ENCODE data around the gene OR9I1. TPM values are rescaled to one million over a fixed set of nuclear protein-coding genes. Genes with fewer than 3 reads are reported as not detected.
A peak's percentile ranks its signal among the peaks of the same experiment; 100 is the strongest.

OR9I1 gene
- total RNA-seq, 1 experiment from 2014 or later: not detected

DNA sequence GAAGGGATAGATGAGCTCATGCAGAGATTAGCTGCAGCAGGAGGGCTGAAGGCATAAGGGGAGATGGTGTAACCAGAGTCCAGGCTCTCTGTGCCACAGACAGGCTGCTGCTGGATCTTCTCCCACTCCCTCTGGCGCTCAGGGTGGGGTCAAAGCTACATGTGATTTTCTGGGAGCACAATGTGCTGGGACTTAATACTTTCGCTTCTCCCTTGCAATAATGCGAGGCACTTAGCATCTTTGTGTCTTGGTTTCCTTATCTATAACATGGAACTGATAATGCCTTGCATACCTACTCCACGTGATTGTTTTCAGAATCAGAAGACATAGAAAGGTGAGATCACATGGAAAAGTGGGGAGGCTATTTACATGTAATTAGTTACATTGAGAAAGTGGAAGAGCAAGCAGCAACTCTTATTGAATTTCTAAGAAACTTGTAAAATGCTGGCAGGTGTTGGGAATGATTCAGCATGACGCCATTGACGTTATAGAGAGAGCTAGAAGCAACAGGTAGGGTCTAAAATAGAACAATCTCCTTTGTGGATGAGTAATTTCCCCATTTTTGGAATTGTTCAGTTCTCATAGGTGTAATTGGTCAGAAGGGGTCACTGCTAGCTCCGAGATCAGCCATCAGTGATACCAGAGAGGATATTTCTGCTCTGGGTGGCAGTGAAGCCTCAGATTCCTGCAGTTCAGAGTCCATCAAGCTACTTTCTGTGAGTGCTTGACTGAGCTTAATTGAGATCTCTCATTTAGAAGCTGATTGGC, 8.2 kb upstream of the OR9I1 start:
- Mint-ChIP-seq H3K27ac (ENCODE audit: low read depth, unreplicated experiment) (no peak overlapping the region), H3K27me3 (ENCODE audit: insufficient read depth, unreplicated experiment) (no peaks in the 10 kb centered on the region), H3K4me3 (ENCODE audit: unreplicated experiment) (no peak overlapping the region), H3K36me3 (ENCODE audit: insufficient read depth, unreplicated experiment) (no peaks in the 10 kb centered on the region), H3K4me1 (ENCODE audit: insufficient read depth, unreplicated experiment) (peaks cover 10% of the 10 kb centered on the region), H3K9me3 (ENCODE audit: unreplicated experiment) (no peaks in the 10 kb centered on the region)
- TF ChIP-seq, protein P1, sequence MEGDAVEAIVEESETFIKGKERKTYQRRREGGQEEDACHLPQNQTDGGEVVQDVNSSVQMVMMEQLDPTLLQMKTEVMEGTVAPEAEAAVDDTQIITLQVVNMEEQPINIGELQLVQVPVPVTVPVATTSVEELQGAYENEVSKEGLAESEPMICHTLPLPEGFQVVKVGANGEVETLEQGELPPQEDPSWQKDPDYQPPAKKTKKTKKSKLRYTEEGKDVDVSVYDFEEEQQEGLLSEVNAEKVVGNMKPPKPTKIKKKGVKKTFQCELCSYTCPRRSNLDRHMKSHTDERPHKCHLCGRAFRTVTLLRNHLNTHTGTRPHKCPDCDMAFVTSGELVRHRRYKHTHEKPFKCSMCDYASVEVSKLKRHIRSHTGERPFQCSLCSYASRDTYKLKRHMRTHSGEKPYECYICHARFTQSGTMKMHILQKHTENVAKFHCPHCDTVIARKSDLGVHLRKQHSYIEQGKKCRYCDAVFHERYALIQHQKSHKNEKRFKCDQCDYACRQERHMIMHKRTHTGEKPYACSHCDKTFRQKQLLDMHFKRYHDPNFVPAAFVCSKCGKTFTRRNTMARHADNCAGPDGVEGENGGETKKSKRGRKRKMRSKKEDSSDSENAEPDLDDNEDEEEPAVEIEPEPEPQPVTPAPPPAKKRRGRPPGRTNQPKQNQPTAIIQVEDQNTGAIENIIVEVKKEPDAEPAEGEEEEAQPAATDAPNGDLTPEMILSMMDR (IDR thresholded peaks at IDR 0.05; ENCODE audit: unreplicated experiment): no peak
- ChIA-PET POLR2A (interaction anchor here (0.6 to 0.8 kb wide), 3 partner anchors 228 to 231 kb away, joined by 3 to 5 read pairs (median 4); no protein-coding TSS in a partner anchor), CTCF (interaction anchor here (0.8 kb wide), 1 partner anchor 153 kb away, joined by 3 read pairs; no protein-coding TSS in a partner anchor)
- intact Hi-C loops (cut with micrococcal nuclease): no loop called here
- no TSS peak for BruUV-seq (replicated peaks)
- DNase-seq (ENCODE audit: unreplicated experiment): peak; percentile 51

DNA sequence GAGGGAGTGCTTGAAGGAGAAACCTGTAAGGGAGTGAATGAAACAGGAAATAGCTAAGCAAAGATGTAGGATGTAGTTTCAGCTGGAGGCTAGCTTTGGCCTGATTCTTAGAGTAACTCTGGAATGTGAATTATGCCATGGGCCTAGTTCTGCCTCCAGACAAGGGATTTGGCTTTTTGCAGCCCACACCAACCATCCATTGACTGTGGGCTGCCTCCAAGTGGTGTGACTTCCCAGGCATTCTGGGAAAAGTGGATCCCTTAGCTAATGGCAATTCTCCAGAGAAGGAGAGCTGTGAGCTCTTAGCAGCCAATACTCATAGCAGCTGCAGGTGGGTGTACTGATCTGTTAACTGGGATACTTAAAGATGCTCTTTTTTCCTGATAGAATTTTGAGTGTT, 2.0 kb upstream of the OR9I1 start:
- intact Hi-C loops (cut with micrococcal nuclease): no loop called here
- BruUV-seq (replicated peaks): no TSS peak
- Mint-ChIP-seq H3K27me3 (ENCODE audit: insufficient read depth, unreplicated experiment) (no peaks in the 10 kb centered on the region), H3K4me3 (ENCODE audit: unreplicated experiment) (no peak overlapping the region), H3K9me3 (ENCODE audit: unreplicated experiment) (no peaks in the 10 kb centered on the region), H3K36me3 (ENCODE audit: insufficient read depth, unreplicated experiment) (no peaks in the 10 kb centered on the region), H3K4me1 (ENCODE audit: insufficient read depth, unreplicated experiment) (no peaks in the 10 kb centered on the region), H3K27ac (ENCODE audit: low read depth, unreplicated experiment) (no peak overlapping the region)
- ChIA-PET POLR2A (no interaction called here), CTCF (interaction anchor here (0.6 to 2.2 kb wide), 3 partner anchors 159 to 992 kb away, joined by 3 to 6 read pairs (median 3); no protein-coding TSS in a partner anchor)
- TF ChIP-seq, protein P1 (IDR thresholded peaks at IDR 0.05; ENCODE audit: unreplicated experiment): no peak
- DNase-seq (ENCODE audit: unreplicated experiment): no peak

DNA sequence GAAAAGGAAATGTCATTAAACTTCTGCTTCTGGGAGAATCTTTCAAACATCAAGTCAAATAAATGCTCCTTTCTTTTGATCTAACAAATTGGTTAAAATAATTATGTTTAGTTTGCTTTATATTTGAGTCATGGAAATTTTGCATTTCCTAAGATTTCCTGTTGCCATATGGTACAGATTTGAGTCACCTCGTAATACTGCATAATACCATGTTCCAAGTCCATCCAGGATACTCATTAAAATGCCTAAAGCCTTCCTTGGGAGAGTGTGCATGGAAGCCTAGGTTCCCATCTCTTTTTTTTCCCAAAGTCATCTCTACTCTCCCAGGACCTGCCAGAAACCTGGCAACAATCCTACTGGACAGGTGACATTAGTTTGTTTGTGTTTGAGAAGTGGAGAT, 4.2 kb downstream of the OR9I1 start:
- no peaks in the 10 kb centered on the region for H3K4me1 Mint-ChIP-seq (ENCODE audit: insufficient read depth, unreplicated experiment)
- BruUV-seq (replicated peaks): no TSS peak
- intact Hi-C loops (cut with micrococcal nuclease): no loop called here
- ChIA-PET POLR2A (interaction anchor here (0.6 kb wide), 1 partner anchor 165 kb away, joined by 4 read pairs; no protein-coding TSS in a partner anchor), CTCF (no interaction called here)
- no peak overlapping the region for H3K4me3 Mint-ChIP-seq (ENCODE audit: unreplicated experiment)
- H3K27me3 Mint-ChIP-seq (ENCODE audit: insufficient read depth, unreplicated experiment): no peaks in the 10 kb centered on the region
- H3K36me3 Mint-ChIP-seq (ENCODE audit: insufficient read depth, unreplicated experiment): no peaks in the 10 kb centered on the region
- TF ChIP-seq, protein P1 (IDR thresholded peaks at IDR 0.05; ENCODE audit: unreplicated experiment): no peak
- H3K9me3 Mint-ChIP-seq (ENCODE audit: unreplicated experiment): peaks cover 5% of the 10 kb centered on the region
- DNase-seq (ENCODE audit: unreplicated experiment): no peak
- no peak overlapping the region for H3K27ac Mint-ChIP-seq (ENCODE audit: low read depth, unreplicated experiment)

DNA sequence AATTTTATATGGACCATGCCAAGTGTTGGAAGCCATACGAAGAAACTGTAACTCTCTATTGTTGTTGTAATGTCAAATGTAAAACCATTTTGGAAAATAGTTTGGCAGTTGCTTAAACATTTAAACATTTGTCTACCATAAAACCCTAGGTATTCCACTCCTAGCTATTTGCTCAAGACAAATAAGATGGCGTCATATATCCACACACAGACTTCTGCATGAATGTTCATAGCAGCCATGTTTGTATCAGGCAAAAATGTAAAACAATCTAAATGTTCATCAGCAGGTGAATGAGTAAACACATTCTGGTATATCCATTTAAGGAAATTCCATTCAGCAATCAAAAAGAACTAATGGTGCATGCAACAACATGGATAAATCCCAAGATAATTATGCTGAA, 27.9 kb downstream of the OR9I1 start:
- Mint-ChIP-seq H3K36me3 (ENCODE audit: insufficient read depth, unreplicated experiment) (no peaks in the 10 kb centered on the region), H3K4me1 (ENCODE audit: insufficient read depth, unreplicated experiment) (no peaks in the 10 kb centered on the region), H3K27ac (ENCODE audit: low read depth, unreplicated experiment) (no peak overlapping the region), H3K9me3 (ENCODE audit: unreplicated experiment) (no peaks in the 10 kb centered on the region), H3K4me3 (ENCODE audit: unreplicated experiment) (no peak overlapping the region), H3K27me3 (ENCODE audit: insufficient read depth, unreplicated experiment) (no peaks in the 10 kb centered on the region)
- no peak for DNase-seq (ENCODE audit: unreplicated experiment)
- no TSS peak for BruUV-seq (replicated peaks)
- POLR2A ChIA-PET: no interaction called here
- CTCF ChIA-PET: no interaction called here
- intact Hi-C loops (cut with micrococcal nuclease): no loop called here
- TF ChIP-seq, protein P1 (IDR thresholded peaks at IDR 0.05; ENCODE audit: unreplicated experiment): no peak

Measured in MCF 10A (cell line).